RKO (cell line): ENCODE measurements around the gene GMPR.
"Not testable (repeated sequence)": the region's sequence is repeated elsewhere in the genome, so short reads cannot be mapped to it uniquely, and the experiment has no call there.

ENCODE experiments used
- DNase-seq: peaks from one replicate; pipeline ENCODE4 v3.0.0-alpha.2; 2016; ENCODE audit warnings: low spot score

The GMPR gene

GRCh38 chr6:16225062-16225731 is 13.2 kb upstream of the GMPR start:
- not testable (repeated sequence) for DNase-seq

- DNase-seq = not testable (repeated sequence)
These were observed 12.0 kb upstream of the GMPR start for GRCh38 chr6:16226117-16227047.

DNA sequence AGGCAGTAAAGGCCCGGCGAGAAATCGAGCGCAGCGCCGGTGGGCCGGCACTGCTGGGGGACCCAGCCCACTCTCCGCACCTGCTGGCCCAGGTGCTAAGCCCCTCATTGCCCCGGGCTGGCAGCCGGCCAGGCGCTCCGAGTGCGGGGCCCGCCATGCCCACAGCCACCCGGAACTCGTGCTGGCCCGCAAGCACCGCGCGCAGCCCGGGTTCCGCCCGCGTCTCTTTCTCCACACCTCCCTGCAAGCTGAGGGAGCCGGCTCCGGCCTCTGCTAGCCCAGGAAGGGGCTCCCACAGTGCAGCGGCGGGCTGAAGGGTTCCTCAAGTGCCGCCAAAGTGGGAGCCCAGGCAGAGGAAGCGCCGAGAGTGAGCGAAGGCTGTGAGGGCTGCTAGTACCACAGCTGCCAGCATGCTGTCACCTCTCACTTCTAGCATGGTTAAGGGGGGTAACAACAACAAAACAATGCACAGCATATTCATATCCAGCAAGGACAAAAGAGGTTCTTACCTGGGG is 11.3 kb upstream of the GMPR start:
- no peak for DNase-seq

DNA sequence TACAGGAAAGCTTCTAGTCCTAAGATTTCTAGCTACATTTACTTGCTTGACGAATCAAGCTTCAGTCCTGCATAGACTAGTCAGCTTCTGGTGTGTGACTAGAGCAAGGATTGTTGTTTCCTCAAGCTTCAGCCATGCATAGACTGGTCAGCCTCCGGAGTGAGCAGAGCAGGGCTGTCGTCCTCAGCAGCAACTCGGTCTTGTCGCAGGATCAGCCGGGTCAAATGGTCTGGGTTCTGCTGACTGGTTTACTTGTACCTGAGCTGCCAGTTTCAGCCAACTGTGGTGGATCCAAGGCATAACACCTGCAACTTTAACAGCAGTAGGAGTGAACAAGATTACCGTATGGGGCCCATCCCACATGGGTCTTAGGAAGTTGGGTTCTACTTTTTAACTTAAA is 10.8 kb upstream of the GMPR start:
- no peak for DNase-seq

DNA sequence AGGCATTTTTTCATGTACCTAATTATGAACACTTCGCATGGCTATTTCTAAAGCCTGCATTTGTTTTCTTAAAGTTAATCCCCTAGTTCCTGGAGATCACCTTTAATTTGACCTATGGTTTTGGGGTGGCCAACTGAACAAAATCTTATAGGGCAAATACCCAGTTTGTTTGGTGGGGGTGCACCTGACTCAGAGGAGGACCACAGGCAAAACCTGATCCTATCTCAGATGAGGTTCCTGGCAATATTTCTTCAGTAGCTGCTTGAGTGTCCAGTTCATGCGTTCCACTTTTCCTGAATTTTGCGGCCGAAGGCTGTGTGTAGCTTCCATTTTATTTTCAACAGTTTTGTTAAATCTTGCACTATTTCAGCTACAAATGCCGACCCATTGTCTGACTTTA is 10.3 kb upstream of the GMPR start:
- no peak for DNase-seq

DNA sequence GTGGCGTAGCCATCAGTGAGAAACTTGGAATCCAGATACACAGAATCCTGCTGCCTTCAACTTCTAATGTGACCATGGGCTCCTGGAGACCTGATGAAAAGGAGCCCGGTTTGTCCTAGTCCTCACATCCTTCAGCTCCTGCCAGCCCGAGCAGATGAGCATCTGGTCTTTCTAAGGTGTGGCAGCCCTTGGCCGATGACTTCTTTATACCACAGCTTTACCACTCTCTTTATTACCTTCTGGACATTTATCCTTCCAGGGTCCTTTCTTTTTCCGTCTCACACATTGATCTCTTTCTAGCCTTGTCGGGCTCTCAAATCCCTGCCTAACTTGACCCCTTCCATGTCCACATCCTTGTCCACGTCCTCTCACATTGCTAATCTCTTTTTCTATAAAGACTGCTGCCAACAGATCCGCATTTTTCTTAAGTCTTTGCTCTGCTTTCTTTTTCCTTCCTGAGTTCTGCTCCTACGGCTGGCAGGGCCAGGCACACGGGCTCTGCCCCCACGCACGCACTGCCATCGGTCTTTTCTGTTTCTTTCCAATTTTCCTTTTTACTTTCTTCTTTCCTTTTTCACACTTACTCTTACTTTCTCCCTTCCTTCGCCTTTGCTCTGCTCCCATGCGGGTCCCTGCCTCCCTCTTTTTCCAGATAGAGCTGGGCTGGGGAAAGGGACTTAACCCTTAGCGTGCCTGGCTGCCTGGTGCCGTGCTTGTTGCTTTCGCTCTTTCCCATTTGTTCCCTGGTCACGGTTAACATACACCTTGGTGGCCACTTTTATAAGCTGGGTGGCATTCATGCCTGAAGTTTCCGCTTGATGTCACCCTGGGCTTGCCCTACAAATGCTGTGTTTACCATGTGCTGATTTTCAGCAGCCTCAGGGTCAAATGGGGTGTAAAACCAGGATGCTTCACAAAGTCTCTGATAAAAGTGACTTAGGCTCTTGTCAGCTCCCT is 9.4 kb upstream of the GMPR start:
- no peak for DNase-seq

- no peak for DNase-seq
These were observed 8.7 kb upstream of the GMPR start for GRCh38 chr6:16229700-16230099.

- no peak for DNase-seq
These were observed 7.4 kb upstream of the GMPR start for GRCh38 chr6:16230953-16231352.

- DNase-seq = no peak
These were observed 6.3 kb upstream of the GMPR start for GRCh38 chr6:16232086-16232485.

DNA sequence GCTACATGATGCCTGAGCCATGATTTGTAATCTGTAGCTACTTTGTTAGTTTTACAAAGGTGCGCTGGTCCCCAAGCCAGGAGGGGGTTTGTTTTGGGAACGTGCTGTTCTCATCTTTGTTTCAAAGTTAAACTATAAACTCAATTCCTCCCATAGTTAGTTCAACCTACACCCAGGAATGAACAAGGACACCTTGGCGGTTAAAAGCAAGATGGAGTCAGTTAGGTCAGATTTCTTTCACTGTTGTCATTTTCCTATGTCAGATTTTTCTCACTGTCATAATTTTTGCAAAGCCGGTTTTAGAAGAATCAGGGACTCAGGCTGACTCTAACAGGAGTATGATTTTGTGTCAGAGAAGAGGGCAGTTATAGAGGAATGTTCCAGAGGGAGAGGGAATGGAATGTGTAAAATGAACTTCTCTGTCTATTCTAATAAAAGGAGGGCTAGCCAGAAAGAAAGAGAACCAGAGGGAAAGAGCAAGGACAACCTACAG is 2.3 kb upstream of the GMPR start:
- DNase-seq = no peak

DNA sequence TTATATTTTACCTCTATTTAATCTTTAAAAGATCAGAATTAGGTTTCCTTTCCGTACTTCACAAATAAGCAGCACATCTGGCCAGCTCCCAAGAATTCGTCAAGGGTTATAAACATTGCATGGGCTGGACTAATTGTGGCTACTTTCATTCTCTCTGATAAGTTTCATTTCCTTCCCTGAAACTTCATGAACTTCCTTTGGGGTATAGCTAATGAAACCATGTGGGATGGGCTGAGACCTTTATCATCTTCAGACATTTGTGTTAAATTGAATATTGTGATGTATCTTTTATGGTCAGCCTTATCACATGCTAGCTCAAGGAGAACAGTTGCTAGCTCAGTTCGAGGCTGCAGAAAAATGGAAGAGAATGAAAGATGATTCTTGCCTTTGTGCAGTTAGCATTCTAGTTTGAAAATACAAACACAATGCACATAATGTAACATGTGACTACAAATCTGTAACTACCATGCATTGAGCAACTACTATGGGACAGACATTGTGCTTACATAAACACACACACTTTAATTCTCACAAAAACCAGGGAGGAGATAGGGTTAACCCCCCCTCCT is 1.7 kb upstream of the GMPR start:
- no peak for DNase-seq

DNA sequence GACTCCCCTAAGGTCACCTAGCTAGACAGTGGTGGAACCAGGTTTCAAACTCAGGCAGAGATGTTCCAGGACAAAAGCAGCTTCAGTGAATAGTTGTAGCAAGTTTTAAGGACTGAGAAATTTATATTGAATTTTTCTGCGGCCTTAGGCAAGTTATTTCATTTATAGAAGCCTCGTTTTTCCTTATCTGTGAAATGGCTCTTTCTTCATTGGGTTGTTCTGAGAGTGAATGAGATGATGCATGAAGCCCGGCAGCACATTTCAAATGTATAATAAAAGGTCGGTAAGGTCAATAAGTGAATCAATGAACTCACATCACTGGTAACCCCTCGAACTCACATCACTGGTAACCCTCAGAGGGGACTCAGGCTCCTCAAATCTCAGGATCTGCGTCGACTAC is 1.1 kb upstream of the GMPR start:
- no peak for DNase-seq

GRCh38 chr6:16238963-16239797 is 793 bp downstream of the GMPR start:
- DNase-seq = peak; percentile 27

GRCh38 chr6:16239798-16240123 is 1.4 kb downstream of the GMPR start:
- peak; percentile 91 for DNase-seq

DNA sequence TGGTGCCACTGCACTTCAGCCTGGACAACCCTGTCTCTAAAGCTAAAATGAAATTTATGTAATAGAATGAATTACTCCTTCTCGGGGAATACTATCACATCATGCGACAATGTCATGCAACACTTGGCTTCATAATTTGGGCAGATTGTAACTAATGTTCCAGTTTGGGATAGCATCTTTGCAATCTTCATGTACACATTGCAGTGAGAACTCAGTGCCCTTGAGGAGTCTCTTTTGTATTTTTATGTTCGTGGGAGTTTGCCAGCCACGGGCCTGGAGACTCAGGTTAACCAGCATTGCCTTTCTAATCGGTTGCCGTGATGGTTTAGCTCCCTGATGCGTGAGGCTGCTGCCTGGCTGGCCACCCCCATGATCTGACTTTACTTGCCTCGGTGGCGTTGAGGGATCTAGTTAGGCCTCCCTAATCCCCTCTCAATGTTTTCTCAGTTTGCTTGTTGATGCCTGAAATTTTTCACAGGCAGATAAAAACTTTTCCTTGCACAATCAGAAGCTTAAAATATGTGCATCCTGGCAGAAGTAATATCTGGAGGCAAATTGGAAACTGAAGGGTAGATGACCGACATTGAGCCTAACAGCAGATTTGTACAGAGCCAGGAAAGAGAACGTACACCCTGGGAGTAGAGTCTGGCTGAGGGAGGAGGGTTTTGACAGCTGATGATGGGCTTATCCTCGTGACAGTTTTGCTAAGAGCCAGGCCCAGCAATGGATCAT is 2.4 kb downstream of the GMPR start:
- DNase-seq = no peak

DNA sequence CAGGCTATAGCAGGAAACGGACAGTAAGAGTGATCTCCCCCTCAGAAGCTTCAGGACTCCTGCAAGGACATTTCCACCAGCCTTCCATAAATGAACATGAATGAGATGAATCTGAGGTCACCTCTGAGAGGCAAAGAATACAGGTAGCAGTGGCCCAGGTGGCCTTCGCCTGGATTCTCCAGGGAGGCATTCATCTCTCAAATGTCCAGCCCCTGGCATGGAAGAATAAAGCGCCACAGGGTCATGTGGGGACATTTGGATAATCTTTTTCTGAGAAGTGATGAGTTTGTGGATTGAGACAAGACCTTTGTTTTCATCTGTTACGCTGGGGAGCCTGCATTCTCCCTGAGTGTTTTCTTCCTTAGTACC is 2.9 kb downstream of the GMPR start:
- no peak for DNase-seq

- DNase-seq = no peak
These were observed 4.7 kb downstream of the GMPR start for GRCh38 chr6:16243055-16243454.

GRCh38 chr6:16243664-16244063 is 5.3 kb downstream of the GMPR start:
- DNase-seq = no peak

GRCh38 chr6:16244446-16244845 is 6.1 kb downstream of the GMPR start:
- DNase-seq = no peak

GRCh38 chr6:16244869-16245451 is 6.6 kb downstream of the GMPR start:
- DNase-seq = no peak
